GM21576 (cell line): ENCODE data around the gene TSPAN16.
"Not testable (repeated sequence)": the region's sequence is repeated elsewhere in the genome, so short reads cannot be mapped to it uniquely, and the experiment has no call there.

Source experiments
- ATAC-seq: cut with Tn5 transposase; IDR thresholded peaks from one replicate; pipeline ENCODE4 v1.9.1; 2021; ENCODE audit warnings: mild to moderate bottlenecking, moderate library complexity; ENCODE audit not compliant: unreplicated experiment

TSPAN16 gene

GRCh38 chr19:11300811-11301120 is 4.8 kb downstream of the TSPAN16 start:
- no peak for ATAC-seq

GRCh38 chr19:11304936-11305335 is 9.0 kb downstream of the TSPAN16 start:
- no peak for ATAC-seq

- ATAC-seq, result no peak
Measured at GRCh38 chr19:11306337-11306736, 10.4 kb downstream of the TSPAN16 start.

- not testable (repeated sequence) for ATAC-seq
Measured at GRCh38 chr19:11320278-11320995, 24.5 kb downstream of the TSPAN16 start.

GRCh38 chr19:11321191-11322126 is 25.5 kb downstream of the TSPAN16 start:
- no peak for ATAC-seq

- no peak for ATAC-seq
Measured at GRCh38 chr19:11322269-11323024, 26.5 kb downstream of the TSPAN16 start.

- ATAC-seq, result no peak
Measured at GRCh38 chr19:11323601-11324078, 27.7 kb downstream of the TSPAN16 start.

- no peak for ATAC-seq
Measured at GRCh38 chr19:11324079-11324661, 28.2 kb downstream of the TSPAN16 start.

GRCh38 chr19:11324748-11325389 is 28.9 kb downstream of the TSPAN16 start:
- ATAC-seq, result no peak

- ATAC-seq, result no peak
Measured at GRCh38 chr19:11325544-11325943, 29.6 kb downstream of the TSPAN16 start.

GRCh38 chr19:11330127-11330526 is 34.2 kb downstream of the TSPAN16 start:
- ATAC-seq, result no peak

GRCh38 chr19:11331502-11331901 is 35.5 kb downstream of the TSPAN16 start:
- ATAC-seq, result no peak

GRCh38 chr19:11332822-11333221 is 36.9 kb downstream of the TSPAN16 start:
- ATAC-seq, result no peak

- not testable (repeated sequence) for ATAC-seq
Measured at GRCh38 chr19:11333838-11334237, 37.9 kb downstream of the TSPAN16 start.

GRCh38 chr19:11335449-11336146 is 39.6 kb downstream of the TSPAN16 start:
- no peak for ATAC-seq

- no peak for ATAC-seq
Measured at GRCh38 chr19:11337080-11337479, 41.1 kb downstream of the TSPAN16 start.

- ATAC-seq, result no peak
Measured at GRCh38 chr19:11338121-11338520, 42.2 kb downstream of the TSPAN16 start.

GRCh38 chr19:11338569-11339253 is 42.8 kb downstream of the TSPAN16 start:
- ATAC-seq, result no peak
